ENCODE results near the gene MIA.
"Not testable (repeated sequence)": the region's sequence is repeated elsewhere in the genome, so short reads cannot be mapped to it uniquely, and the experiment has no call there.

MIA gene

DNA sequence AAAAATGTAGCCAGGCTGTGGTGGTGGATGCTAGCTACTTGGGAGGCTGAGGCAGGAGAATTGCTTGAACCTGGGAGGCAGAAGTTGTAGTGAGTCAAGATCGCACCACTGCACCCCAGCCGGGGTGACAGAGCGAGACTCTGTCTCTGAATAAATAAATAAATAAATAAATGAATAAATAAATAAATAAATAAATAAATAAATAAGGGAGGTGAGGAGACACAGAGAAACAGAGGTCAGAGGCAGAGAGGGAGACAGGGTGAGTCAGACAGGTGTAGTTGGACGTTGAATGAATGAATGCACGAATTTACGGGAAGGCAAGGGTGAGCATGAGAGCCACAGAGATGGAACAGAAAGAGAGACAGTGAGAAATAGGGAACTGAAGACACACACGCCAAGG is 5.8 kb downstream of the MIA start:
- no peak for DNase-seq

DNA sequence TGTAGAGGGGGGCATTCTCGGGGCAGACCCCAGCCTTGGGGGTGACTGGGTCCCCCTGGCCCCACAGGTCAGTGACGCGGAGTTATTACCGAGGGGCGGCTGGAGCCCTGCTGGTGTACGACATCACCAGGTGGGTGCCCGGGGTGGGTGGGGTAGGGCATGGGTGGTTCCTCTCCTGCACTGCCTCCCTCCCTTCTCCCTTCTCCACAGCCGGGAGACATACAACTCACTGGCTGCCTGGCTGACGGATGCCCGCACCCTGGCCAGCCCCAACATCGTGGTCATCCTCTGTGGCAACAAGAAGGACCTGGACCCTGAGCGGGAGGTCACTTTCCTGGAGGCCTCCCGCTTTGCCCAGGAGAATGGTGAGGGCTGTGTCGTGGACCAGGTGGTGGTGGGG is 8.4 kb downstream of the MIA start:
- DNase-seq: no peak

DNA sequence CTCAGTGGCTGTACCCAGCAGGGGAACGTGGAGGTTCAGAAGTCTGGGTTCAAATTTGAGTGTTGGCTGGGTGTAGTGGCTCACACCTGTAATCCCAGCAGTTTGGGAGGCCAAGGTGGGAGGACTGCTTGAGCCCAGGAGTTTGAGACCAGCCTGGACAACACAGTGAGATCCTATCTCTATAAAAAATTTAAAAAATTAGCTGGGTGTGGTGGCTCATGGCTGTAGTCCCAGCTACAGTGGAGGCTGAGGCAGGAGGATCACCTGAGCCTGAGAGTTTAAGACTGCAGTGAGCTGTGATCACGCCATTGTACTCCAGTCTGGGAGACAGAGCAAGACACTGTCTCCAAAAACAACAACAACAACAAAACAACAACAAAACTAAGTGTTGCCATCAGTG is 8.8 kb downstream of the MIA start:
- DNase-seq: not testable (repeated sequence)

DNA sequence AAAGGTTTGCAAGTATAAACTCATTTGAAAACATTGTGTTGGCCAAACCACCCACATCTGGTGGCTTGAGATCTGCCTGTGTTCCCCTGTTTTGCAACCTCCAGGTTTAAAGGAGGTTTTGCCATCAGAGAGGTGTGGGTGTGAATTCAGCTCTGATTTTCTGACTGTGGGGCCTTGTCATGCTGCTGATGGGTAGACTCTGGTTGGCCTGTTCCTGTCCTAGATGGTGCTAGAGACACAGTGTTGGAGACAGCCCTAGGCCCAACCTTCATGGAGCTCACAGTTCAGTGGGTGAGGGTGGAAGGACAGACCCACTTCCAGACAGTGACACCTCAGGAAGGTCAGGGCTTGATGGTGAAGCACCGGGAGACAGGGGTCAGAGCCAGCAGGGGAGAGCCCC is 10.2 kb downstream of the MIA start:
- no peak for DNase-seq

DNA sequence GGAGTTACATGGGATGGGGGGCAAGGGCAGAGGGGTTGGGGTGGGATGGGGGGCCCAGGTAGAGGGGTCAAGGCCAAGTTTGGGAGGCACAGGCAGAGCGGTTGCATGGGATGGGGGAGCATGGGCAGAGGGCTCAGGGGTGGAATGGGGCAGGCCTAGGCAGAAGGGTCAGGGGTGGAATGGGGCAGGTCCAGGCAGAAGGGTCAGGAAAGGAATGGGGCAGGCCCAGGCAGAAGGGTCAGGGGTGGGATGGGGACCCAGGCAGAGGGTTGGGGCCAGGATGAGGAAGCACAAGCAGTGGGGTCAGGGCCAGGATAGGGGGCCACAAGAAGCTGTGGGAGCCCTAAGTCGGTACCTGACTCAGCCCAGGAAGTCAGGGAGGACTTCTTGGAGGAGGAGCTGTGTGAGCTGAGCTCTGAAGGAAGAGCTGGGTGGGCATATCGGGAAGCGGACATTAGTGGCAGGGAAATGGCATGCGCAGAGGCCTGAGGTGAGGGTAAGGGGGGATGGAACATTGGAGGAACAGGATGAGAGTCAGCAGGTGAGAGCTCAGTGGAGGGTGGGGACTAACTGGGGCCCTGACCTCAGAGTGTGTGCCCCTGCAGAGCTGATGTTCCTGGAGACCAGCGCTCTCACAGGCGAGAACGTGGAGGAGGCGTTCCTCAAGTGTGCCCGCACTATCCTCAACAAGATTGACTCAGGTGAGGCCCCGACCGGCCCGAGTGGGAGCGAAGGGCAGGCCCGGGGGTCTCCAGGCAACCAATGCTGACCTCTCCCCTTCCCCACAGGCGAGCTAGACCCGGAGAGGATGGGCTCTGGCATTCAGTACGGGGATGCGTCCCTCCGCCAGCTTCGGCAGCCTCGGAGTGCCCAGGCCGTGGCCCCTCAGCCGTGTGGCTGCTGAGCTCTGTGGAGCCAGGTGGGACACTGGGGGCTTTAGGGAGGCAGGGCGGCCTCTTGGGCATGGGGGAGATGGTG is 11.0 kb downstream of the MIA start:
- DNase-seq: no peak

DNA sequence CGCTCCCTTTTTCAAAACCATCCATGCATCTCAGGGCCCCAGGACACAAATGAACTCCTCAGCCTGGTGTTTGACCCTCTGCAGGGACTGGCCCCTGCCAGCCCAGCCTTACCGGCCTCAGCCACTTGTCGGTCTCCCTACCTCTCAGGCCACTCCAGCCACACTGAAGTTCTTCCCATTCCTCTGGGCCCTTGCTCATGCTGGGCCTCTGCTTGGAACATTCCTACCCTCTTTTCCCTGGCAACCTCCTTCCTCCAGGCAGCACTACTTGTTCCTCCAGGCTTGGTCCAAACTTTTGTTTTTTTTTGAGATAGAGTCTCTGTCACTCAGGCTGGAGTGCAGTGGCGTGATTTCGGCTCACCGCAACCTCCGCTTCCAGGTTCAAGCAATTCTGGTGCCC is 16.0 kb downstream of the MIA start:
- DNase-seq: no peak

DNA sequence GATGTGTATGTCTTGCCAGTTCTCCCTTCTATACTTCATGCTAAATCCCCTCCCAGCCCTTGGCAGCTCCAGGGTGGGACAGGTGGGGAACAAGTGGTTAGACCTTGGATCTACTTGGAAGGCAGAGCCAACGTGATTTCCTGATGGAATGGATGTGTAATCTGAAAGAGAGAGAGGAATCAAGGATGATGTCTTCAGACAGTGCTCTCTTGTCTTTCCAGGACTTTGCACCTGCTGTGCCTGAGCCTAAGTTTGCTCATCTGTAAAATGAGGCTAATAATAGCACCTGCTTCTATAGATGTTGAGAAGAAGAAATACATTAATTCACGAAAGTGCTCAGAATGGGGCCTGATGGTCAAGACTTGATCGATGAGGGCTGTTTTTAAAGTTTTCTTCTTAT is 16.7 kb downstream of the MIA start:
- no peak for DNase-seq

DNA sequence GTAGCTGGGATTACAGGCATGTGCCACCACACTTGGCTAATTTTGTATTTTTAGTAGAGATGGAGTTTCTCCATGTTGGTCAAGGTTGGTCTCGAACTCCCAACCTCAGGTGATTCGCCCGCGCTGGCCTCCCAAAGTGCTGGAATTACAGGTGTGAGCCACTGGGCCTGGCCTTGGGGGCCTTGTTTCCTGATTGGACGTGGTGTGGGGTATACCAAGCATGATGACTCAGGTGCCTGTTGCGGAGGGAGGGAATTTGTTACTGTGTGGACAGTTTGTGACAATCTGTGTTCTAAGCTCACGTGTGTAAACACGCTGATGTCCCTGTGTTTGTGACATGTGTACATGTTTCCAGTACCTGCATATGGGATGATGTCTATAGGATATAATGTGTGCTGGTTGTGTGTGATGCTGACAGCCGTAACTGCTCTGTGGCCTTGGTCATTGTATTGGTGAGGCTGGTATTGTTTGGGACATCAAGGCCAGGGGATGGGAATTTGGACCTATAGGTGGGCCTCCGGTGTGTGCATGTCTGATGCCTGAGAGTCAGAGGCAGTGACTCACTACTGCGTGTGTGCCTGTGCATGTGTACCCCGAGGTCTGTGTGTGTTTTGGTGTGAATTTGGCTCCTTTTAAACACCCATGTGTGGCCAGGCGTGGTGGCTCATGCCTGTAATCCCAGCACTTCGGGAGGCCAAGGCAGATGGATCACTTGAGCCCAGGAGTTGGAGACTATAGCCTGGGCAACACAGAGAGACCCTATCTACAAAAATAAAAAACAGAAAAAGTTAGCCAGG is 22.0 kb downstream of the MIA start:
- no peak for DNase-seq

DNA sequence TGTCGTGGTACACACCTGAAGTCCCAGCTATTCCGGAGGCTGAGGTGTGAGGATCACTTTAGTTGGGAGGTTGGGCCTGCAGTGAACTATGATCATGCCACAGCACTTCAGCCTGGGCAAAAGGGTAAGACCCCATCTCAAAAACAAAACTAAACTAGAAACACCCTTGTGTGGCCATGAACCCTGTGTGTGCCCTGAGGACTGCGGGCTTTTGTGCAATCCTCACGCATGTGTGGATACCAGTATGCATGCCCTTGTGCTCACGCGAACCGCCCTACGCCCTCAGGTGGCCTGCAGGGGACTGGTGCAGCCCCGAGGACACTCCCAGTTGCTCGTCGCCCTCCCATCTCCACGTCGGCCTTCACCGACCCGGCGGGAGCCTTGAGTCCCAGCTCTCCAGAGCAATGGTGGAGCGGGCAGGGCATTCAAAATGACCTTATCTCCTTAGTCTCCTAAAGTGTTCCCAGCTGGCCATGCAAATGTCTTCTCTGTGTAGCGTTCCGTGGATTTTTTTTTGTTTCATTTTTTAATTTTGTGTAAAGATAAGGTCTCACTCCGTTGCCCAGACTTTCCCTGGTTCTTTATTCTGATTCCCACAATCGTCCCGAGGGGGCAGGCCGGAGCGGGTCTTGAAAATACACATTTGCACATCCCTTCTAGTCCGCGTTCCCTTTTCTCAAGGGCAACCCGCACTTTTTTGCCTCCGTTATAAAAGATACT is 22.8 kb downstream of the MIA start:
- DNase-seq: no peak

DNA sequence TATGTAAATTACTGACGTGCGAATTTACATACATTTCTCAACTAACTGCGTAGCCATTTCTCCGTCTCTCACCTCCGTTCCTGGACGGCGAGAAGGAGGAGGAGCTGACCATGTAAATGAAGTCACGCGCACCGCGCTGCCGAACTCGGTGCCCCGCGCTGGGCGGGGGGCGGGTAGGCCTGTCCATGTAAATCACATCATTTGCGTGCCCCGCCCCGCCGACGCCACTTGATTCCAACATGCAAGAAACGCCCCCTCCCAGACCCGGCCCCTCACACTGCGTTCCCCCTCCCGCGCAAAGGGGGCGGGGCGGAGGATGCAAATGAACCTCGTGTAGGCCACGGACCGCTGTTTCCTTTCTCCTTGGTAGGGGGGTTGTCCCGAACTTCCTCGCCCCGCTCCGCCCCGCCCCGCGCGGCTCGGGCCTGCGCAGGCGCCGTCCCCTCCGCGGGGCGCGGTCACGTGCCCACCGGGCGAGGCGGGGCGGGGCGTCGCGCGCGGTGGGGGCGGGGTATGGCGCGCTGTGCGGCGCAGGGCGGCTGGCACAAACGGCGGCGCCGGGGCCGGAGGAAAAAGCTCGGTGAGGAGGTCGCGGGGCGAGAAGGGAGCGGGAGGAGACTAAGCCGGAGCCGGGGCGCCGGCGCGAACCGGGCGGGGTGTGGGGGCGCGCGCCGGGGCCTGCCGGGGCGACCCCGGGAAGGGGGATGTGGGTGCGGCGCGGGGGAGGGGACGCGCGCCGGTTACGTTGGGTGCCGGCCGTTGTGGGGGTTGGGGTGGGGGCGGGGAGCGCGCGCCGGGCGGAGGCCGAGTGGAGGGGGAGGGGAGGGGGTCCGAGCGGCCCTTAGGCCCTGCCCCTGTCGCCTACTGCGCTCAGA is 23.6 kb downstream of the MIA start, which contains the start of gene EGLN2:
EGLN2 (plus strand) TSS at position 509 of the 875 bp plus-strand sequence. CDS start 1,382 bp downstream, outside the sequence.
- DNase-seq: peak; percentile 100

DNA sequence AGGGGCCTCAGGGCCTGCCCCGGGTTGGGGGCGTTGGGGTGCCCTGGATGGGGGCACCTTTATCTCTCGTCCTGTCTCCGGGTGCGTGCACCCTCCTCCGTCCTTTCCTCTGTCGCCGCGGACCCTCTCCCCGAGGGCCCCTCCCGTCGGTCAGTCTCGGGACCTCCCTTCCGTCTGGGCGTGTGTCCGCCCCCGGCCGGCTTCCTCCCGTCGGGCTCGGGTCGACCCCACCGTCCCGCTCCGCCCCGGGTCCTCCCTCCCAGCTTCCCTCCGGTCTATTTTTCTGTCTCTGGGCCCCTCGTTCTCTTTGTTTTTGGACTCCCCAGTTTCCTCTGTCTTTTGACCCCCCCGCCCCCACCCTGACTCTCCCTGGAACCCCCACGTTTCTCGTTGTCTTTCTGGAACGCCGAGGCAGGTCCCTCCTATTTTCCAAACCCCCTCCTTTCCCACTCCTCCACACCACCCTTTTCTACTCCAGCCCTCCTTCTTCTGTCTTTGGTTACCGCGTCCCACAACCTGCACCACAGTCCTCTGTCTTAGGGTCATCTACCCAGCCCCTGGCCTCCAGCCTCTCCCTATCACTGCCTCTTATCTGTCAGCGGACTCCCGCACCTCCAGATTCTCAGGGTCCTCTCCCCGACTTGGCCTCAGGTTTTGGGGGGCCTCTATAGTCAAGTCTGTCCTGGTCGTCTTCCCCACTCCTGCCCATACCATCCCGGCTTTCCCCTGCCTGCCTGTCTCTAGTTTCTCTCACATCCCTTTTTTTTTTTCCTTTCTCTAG is 24.4 kb downstream of the MIA start:
- DNase-seq: no peak

DNA sequence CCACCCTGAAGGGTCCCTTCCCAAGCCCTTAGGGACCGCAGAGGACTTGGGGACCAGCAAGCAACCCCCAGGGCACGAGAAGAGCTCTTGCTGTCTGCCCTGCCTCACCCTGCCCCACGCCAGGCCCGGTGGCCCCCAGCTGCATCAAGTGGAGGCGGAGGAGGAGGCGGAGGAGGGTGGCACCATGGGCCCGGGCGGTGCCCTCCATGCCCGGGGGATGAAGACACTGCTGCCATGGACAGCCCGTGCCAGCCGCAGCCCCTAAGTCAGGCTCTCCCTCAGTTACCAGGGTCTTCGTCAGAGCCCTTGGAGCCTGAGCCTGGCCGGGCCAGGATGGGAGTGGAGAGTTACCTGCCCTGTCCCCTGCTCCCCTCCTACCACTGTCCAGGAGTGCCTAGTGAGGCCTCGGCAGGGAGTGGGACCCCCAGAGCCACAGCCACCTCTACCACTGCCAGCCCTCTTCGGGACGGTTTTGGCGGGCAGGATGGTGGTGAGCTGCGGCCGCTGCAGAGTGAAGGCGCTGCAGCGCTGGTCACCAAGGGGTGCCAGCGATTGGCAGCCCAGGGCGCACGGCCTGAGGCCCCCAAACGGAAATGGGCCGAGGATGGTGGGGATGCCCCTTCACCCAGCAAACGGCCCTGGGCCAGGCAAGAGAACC is 25.1 kb downstream of the MIA start:
- DNase-seq: no peak

DNA sequence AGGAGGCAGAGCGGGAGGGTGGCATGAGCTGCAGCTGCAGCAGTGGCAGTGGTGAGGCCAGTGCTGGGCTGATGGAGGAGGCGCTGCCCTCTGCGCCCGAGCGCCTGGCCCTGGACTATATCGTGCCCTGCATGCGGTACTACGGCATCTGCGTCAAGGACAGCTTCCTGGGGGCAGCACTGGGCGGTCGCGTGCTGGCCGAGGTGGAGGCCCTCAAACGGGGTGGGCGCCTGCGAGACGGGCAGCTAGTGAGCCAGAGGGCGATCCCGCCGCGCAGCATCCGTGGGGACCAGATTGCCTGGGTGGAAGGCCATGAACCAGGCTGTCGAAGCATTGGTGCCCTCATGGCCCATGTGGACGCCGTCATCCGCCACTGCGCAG is 25.7 kb downstream of the MIA start:
- DNase-seq: no peak

DNA sequence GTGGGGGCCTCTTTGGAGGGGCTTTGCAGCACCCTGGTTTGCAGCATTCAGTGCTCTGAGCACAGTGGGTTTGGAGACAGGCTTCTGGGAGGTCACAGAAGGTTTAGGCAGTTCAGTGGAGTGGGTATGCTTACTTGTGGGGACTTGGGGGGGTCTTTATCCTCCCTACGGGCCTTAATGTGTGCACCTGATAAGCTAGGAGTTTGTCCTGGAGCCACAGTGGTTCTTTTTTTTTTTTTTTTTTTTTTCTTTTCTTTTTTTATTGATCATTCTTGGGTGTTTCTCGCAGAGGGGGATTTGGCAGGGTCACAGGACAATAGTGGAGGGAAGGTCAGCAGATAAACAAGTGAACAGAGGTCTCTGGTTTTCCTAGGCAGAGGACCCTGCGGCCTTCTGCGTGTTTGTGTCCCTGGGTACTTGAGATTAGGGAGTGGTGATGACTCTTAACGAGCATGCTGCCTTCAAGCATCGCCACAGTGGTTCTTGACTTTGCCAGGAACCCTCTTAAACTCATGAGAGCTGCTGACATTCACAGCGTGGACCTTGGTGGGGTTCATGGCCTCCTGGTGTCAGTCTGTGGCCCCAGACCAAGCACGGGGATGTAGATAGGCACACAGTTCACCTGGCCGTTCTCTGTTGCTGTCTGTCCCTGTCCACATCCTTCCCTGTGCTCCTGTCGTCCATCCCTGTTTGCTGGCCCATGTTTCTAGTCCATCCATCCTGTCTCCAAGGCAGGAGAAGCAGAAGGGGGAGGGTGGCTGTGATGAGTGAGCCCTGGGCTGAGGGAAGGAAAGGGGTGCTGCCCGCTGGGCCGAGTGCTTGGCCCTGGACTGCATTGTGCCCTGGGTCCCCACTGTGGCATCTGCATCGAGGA is 26.3 kb downstream of the MIA start:
- no peak for DNase-seq

DNA sequence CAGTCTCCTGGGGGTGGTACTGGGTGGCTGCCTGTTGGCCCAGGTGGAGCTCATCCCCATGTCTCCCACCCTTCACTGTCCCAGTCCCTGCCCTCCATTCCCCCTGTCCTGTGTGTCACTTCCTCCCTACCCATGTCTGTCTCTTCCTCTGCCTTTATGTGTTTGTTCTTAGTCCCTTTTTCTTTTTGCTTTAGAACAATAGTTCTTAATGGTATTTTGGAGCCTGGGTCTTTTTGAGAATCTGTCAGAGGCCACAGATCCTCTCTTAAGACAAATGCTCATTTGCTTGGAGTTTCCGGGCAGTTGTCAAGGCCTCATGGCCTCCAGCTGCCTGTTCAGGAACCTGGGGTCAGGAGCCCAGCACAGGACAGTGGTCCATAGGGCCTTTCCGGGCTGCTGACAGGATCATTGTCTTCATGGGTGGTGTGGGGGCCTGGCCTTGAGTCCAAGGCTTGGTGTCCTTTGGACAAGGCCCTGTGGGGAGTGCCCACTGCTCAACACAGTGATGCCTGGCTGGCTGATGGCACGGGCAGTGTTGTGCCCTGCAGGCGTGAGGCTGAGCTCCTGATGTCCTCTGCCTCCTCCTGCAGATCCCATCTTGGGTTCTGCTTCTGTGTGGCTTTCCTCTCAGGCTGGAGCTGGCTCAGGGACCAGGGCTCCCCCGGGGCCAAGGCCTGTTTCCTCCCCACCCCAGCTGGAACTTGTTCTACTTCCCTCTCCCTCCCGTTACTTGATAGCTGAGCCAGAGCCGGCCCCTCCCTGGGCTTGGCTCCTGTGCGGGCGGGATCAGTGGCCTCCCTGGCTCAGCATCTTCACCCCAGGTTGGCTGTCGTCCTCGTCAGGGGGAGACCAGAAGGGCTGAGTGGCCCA is 27.2 kb downstream of the MIA start:
- DNase-seq: no peak

DNA sequence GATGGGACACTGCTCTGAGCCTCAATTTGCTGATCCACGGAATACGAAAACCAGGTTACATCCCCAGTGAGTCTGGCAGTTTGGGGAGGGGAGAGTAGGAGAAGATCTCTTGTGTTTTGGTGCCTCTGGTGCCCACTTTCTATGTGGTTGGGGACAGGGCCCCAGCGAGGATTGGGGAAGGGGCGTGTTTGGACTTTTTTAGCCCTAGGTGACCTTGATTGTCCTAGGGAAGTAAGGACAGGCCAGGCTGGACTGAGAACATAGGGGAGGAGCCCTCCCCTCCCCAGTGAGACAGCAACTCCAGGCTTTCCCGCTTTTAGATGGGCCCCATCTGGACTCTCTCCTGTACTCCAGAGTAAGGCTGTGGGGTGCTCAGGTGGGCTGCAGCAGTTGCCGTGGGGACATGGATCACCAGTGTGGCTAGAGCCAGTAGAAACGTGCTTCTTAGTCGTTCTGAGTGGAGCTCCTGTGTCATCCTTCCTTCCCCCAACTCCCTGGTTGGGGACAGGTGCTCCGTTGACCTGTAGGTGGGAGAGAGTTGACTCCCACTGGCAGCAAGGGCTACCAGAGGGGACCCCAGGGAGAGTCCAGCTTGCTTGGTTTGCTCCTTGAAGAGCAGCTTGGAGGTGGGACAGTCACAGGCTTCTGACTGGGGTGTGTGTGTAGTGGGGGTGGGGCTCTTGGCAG is 28.0 kb downstream of the MIA start:
- no peak for DNase-seq

DNA sequence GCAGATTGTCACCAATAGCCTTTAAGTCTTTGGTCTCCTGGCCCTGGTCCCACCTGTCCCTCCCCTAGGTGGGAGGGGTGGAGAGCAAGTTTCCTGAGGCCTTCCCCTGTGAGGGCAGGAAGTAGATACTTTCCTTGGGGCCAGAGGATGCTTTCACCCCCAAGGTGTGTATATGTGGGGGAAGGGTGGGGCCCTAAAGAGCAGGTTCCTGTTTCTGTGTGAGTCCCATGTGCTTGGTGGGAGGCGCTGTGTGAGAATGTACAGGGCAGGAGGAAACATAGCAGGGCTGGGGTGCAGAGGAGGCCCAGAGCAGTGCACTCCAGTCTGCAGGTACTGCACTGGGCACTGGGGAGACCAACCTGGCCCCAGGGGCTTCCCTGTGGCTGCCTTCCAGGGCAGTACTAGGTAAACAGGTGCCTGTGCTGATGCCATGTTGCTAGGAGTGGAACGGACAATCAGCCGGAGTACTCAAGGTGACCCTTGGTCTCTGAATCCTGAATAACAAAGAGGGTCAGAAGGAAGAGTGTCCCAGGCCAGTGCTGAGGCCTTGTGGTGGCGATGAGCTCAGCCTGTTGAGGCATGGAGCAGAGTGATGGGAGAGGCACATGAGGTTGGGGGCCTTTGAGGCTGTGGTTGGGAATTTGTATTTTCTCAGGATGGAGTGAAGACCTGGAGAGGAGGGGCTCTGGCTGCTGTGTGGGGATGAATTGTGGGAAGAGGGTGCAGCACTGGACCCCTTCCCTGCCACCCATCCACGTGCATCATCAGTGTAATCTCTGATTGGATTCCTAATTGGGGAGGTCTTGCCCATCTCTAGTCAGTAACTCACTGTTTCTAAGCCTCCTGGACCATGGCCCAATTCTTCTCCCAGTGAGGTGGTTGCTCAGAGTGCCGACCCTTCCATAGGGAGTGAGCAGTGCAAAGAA is 28.8 kb downstream of the MIA start:
- DNase-seq: no peak
